HG03342 (cell line): ENCODE measurements around the gene RFWD3.
"Not testable (repeated sequence)": the region's sequence is repeated elsewhere in the genome, so short reads cannot be mapped to it uniquely, and the experiment has no call there.

Experiments
- ATAC-seq: cut with Tn5 transposase; IDR thresholded peaks from one replicate; pipeline ENCODE4 v1.9.1; 2021; ENCODE audit warnings: mild to moderate bottlenecking, moderate library complexity; ENCODE audit not compliant: unreplicated experiment

The RFWD3 gene

GRCh38 chr16:74666425-74667254 is at the start of gene RFWD3:
Gene RFWD3 (minus strand): TSS chr16:74666877. CDS start chr16:74661449, 5,428 bp downstream.
- ATAC-seq: peak; percentile 100

- no peak for ATAC-seq
Observed at GRCh38 chr16:74716355-74716754, 49.7 kb upstream of the RFWD3 start.

- no peak for ATAC-seq
Observed at GRCh38 chr16:74713876-74714275, 47.2 kb upstream of the RFWD3 start.

- no peak for ATAC-seq
Observed at GRCh38 chr16:74713325-74713724, 46.6 kb upstream of the RFWD3 start.

GRCh38 chr16:74711938-74712337 is 45.3 kb upstream of the RFWD3 start:
- no peak for ATAC-seq

- no peak for ATAC-seq
Observed at GRCh38 chr16:74710401-74710800, 43.7 kb upstream of the RFWD3 start.

GRCh38 chr16:74709441-74709877 is 42.8 kb upstream of the RFWD3 start:
- peak; percentile 88 for ATAC-seq

- ATAC-seq: peak; percentile 43
Observed at GRCh38 chr16:74700438-74701225, 34.0 kb upstream of the RFWD3 start, which contains the start of gene MLKL. Gene MLKL (minus strand): TSS chr16:74700862. CDS start chr16:74695757, 5,105 bp downstream.

GRCh38 chr16:74700116-74700437 is 33.4 kb upstream of the RFWD3 start:
- peak; percentile 22 for ATAC-seq

GRCh38 chr16:74699666-74700065 is 33.0 kb upstream of the RFWD3 start:
- ATAC-seq: no peak

GRCh38 chr16:74698222-74698621 is 31.5 kb upstream of the RFWD3 start:
- ATAC-seq: no peak

GRCh38 chr16:74695450-74696422 is 29.1 kb upstream of the RFWD3 start:
- ATAC-seq: peak; percentile 92

- no peak for ATAC-seq
Observed at GRCh38 chr16:74691093-74691855, 24.6 kb upstream of the RFWD3 start.

GRCh38 chr16:74682556-74682955 is 15.9 kb upstream of the RFWD3 start:
- no peak for ATAC-seq

GRCh38 chr16:74680681-74681080 is 14.0 kb upstream of the RFWD3 start:
- no peak for ATAC-seq

- no peak for ATAC-seq
Observed at GRCh38 chr16:74679983-74680382, 13.3 kb upstream of the RFWD3 start.

- no peak for ATAC-seq
Observed at GRCh38 chr16:74677868-74678267, 11.2 kb upstream of the RFWD3 start.

- ATAC-seq: no peak
Observed at GRCh38 chr16:74673876-74674275, 7.2 kb upstream of the RFWD3 start.

- not testable (repeated sequence) for ATAC-seq
Observed at GRCh38 chr16:74668877-74669276, 2.2 kb upstream of the RFWD3 start.

- no peak for ATAC-seq
Observed at GRCh38 chr16:74667255-74667700, 601 bp upstream of the RFWD3 start.
